Measurements from ENCODE around the gene SPINK8.

SPINK8 gene

GRCh38 chr3:48280881-48281280 lies 52.6 kb downstream of the SPINK8 start:
- in situ Hi-C loops (cut with MboI; ENCODE audit: low sequenced_read_pairs): no loop called here

- in situ Hi-C loops (cut with MboI; ENCODE audit: low sequenced_read_pairs): loop anchor here (10.0 kb wide), 1 partner anchor 156 kb away; the partner anchor contains the start of gene PLXNB1
Observed at GRCh38 chr3:48278884-48279559, 54.4 kb downstream of the SPINK8 start.

GRCh38 chr3:48276911-48277641 lies 56.4 kb downstream of the SPINK8 start:
- in situ Hi-C loops (cut with MboI; ENCODE audit: low sequenced_read_pairs): loop anchor here (10.0 kb wide), 1 partner anchor 158 kb away; the partner anchor contains the start of gene PLXNB1

- in situ Hi-C loops (cut with MboI; ENCODE audit: low sequenced_read_pairs): loop anchor here (10.0 kb wide), 1 partner anchor 159 kb away; the partner anchor contains the start of gene PLXNB1
Observed at GRCh38 chr3:48275287-48276027, 58.0 kb downstream of the SPINK8 start.

- in situ Hi-C loops (cut with MboI; ENCODE audit: low sequenced_read_pairs): loop anchor here (10.0 kb wide), 1 partner anchor 160 kb away; the partner anchor contains the start of gene PLXNB1
Observed at GRCh38 chr3:48274452-48274851, 59.0 kb downstream of the SPINK8 start.

GRCh38 chr3:48273594-48274211 lies 59.8 kb downstream of the SPINK8 start:
- in situ Hi-C loops (cut with MboI; ENCODE audit: low sequenced_read_pairs): loop anchor here (10.0 kb wide), 1 partner anchor 161 kb away; the partner anchor contains the start of gene PLXNB1

GRCh38 chr3:48271763-48272498 lies 61.5 kb downstream of the SPINK8 start:
- in situ Hi-C loops (cut with MboI; ENCODE audit: low sequenced_read_pairs): loop anchor here (10.0 kb wide), 1 partner anchor 163 kb away; the partner anchor contains the start of gene PLXNB1

- in situ Hi-C loops (cut with MboI; ENCODE audit: low sequenced_read_pairs): loop anchor here (10.0 kb wide), 1 partner anchor 164 kb away; the partner anchor contains the start of gene PLXNB1
Observed at GRCh38 chr3:48271223-48271622, 62.2 kb downstream of the SPINK8 start.

GRCh38 chr3:48270306-48270705 lies 63.2 kb downstream of the SPINK8 start:
- in situ Hi-C loops (cut with MboI; ENCODE audit: low sequenced_read_pairs): loop anchor here (10.0 kb wide), 1 partner anchor 164 kb away; the partner anchor contains the start of gene PLXNB1

- in situ Hi-C loops (cut with MboI; ENCODE audit: low sequenced_read_pairs): no loop called here
Observed at GRCh38 chr3:48269592-48269991, 63.9 kb downstream of the SPINK8 start.

- in situ Hi-C loops (cut with MboI; ENCODE audit: low sequenced_read_pairs): no loop called here
Observed at GRCh38 chr3:48268936-48269561, 64.4 kb downstream of the SPINK8 start.

GRCh38 chr3:48268381-48268935 lies 65.0 kb downstream of the SPINK8 start:
- in situ Hi-C loops (cut with MboI; ENCODE audit: low sequenced_read_pairs): no loop called here

- in situ Hi-C loops (cut with MboI; ENCODE audit: low sequenced_read_pairs): no loop called here
Observed at GRCh38 chr3:48267782-48268181, 65.7 kb downstream of the SPINK8 start.

- in situ Hi-C loops (cut with MboI; ENCODE audit: low sequenced_read_pairs): no loop called here
Observed at GRCh38 chr3:48258530-48258929, 74.9 kb downstream of the SPINK8 start.
